Loucy (cell line): ENCODE results near the gene DUSP22.

Experiments
- H2AFZ ChIP-seq: fragments of 200-600 bp; sonication (generic); 2 replicates; pipeline ENCODE4 v1.6.0; 2016; ENCODE audit warnings: antibody characterized with exemption, mild to moderate bottlenecking, low read length, moderate library complexity
- H3F3A ChIP-seq: fragments of 200-600 bp; 2 replicates; pipeline ENCODE4 v1.6.0; 2016; ENCODE audit warnings: antibody characterized with exemption, low read depth, mild to moderate bottlenecking
- H3K27me3 ChIP-seq: fragments of 200-600 bp; sonication (generic); 2 replicates; pipeline ENCODE4 v1.6.1; 2014; ENCODE audit warnings: low read length, mild to moderate bottlenecking; ENCODE audit not compliant: insufficient read depth, poor library complexity, severe bottlenecking
- H3K36me3 ChIP-seq: fragments of 200-600 bp; sonication (generic); 2 replicates; pipeline ENCODE4 v1.6.1; 2016; ENCODE audit warnings: low read length; ENCODE audit not compliant: insufficient read depth
- H3K4me1 ChIP-seq: fragments of 200-600 bp; sonication (generic); 2 replicates; pipeline ENCODE4 v1.5.1; 2014; ENCODE audit warnings: low read length, mild to moderate bottlenecking; ENCODE audit not compliant: insufficient read depth, poor library complexity, severe bottlenecking
- H3K4me2 ChIP-seq: fragments of 200-600 bp; sonication (generic); 2 replicates; pipeline ENCODE4 v1.6.0; 2014; ENCODE audit warnings: antibody characterized with exemption, low read length, low read depth, mild to moderate bottlenecking; ENCODE audit not compliant: poor library complexity, severe bottlenecking
- H3K4me3 ChIP-seq: fragments of 200-600 bp; sonication (generic); 2 replicates; pipeline ENCODE4 v1.5.1; 2014; ENCODE audit warnings: low read length, mild to moderate bottlenecking, mixed read lengths; ENCODE audit not compliant: poor library complexity, severe bottlenecking
- H3K79me2 ChIP-seq: fragments of 200-600 bp; sonication (generic); 2 replicates; pipeline ENCODE4 v1.6.1; 2014; ENCODE audit warnings: low read length; ENCODE audit not compliant: insufficient read depth
- H3K9ac ChIP-seq: fragments of 200-600 bp; sonication (generic); 2 replicates; pipeline ENCODE4 v1.6.0; 2014; ENCODE audit warnings: mild to moderate bottlenecking, low read depth, low read length, moderate library complexity; ENCODE audit not compliant: poor library complexity, severe bottlenecking
- H3K9me2 ChIP-seq: fragments of 200-600 bp; sonication (generic); replicated peaks from 2 replicates; pipeline ENCODE4 v1.6.1; 2016; ENCODE audit warnings: low read depth, low read length, mixed read lengths
- H3K9me3 ChIP-seq: fragments of 200-600 bp; sonication (generic); 2 replicates; pipeline ENCODE4 v1.6.1; 2014; ENCODE audit warnings: mild to moderate bottlenecking, antibody characterized with exemption, low read length, low read depth; ENCODE audit not compliant: insufficient read depth
- H4K20me1 ChIP-seq: fragments of 200-600 bp; sonication (generic); 2 replicates; pipeline ENCODE4 v1.6.0; 2014; ENCODE audit warnings: antibody characterized with exemption, low read length, mild to moderate bottlenecking; ENCODE audit not compliant: insufficient read depth, poor library complexity, severe bottlenecking
- CTCF ChIP-seq: fragments of 200-600 bp; sonication (generic); conservative IDR thresholded peaks from 2 replicates; pipeline ENCODE4 v1.5.1; 2014; ENCODE audit warnings: mild to moderate bottlenecking, antibody characterized with exemption, low read length
- EZH2phosphoT487 ChIP-seq: fragments of 200-600 bp; IDR thresholded peaks from 2 replicates; pipeline ENCODE4 v1.6.1; 2018; ENCODE audit warnings: antibody characterized with exemption, mild to moderate bottlenecking, moderate library complexity, borderline replicate concordance

Gene DUSP22

DNA sequence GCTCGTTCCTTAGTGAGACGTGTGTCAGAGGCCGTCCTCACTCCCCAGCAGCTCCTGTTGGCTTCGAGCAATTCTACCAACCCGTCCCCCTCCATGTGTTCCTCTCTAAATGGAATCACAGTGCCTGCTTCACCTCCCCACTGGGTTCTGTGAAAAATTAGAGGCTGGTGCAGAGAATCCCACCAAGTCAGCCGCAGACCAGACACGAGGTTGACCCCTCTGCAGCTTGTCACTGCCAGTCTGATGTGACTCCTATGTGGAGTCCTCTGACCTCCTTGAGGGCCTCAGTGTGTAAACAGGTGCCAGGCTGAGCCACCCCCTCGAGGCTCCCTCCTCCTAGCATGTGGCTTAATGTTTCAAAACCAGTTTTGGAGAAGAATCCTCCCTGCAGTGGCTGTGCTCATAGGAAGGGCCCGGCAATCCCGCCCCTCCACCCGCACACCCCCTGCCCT is 86.7 kb downstream of the DUSP22 start:
- Histone ChIP-seq H3K4me3 (no peak overlapping the region), H3K79me2 (no peaks in the 10 kb centered on the region), H3K36me3 (no peaks in the 10 kb centered on the region), H3K4me1 (peaks cover 30% of the 10 kb centered on the region), H3K9ac (no peak overlapping the region), H4K20me1 (no peaks in the 10 kb centered on the region), H3F3A (no peaks in the 10 kb centered on the region), H2AFZ (no peak overlapping the region), H3K4me2 (no peak overlapping the region), H3K9me3 (no peaks in the 10 kb centered on the region), H3K9me2 (no peaks in the 10 kb centered on the region), H3K27me3 (no peaks in the 10 kb centered on the region)
- TF ChIP-seq CTCF, result no peak
- TF ChIP-seq EZH2phosphoT487, result no peak

DNA sequence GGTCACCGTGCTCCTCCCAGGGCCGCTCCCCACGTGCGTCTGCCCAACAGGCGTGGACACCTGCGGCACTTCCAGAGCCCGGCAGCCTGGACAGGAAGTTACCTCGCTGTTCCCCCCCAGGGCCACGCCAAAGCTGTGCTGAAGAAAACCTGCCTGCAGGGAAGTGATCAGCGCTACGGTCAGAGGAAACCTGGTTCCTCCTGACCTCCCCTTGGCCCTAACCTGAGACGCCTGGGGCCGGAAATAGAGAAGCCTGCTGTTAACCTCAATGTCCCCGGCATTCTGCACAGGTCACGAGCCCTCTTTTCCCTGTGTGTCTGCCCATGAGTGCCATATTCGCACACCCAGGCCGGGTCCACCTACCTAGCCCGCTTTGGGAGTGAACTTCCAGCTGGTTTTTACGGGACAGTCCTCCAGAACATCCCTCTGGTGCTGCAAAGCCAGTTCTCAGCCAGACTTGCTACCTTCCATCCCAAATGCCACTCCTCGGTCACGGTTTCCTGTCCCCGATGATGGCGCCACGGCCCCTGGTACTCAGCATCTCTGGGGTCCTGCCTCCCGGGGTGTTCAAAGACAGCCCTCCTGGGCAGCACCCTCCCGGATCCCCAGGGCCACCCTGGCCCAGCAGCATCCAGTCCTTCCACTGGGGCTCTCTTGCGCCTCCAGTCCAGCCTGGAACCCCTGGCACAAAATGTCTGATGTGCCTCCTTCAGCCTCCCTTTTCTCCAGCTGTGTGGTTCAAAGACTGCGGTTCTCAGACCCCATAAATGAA is 87.3 kb downstream of the DUSP22 start:
- no peak overlapping the region for H3K4me3 ChIP-seq
- H3K4me2 ChIP-seq, result no peak overlapping the region

DNA sequence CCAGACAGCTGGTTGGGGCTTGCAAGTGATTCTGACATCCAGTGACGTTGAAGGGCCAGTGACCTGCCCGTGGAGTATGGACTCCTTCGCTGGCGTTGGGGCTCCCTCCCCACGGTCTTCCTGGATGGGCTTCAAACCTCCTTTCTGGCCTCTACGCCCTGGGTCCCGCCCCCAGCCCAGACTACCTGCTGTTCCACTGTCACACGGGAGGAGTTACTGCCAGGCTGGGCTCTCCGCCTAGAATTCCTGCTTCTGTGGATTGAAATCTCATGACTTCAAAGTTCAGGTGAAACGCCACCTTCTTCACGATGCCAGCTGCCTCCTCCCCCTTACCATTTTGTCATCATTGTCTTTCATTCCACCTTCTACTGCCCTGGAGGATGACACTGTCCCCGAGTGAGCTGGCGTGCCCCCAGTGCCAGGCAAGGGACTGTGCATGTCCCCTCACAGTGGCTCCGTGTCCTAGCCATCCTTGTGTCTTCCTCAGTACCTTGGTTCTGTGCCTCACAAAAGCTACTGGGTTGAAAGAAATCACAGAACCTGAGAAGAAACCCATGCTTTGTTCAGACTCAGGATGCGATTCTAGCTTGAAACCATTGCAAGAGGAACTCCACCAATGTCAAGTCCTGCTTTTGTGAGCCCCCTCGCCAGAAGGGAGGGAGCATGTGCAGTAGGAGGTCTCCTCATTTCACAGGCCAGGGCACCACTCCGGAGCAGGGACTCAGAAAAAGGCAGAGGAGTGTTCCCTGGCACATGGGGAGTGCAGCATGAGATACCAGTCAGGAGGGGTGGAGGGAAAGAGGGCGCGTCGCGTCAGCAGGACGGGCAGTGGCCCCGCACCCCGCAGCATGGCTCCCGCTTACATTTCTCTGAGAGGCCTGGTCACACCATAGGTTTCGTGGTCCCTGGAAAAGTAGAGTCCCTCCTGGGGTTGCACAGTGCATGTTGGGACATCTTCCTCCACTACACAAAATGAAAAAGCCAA is 88.2 kb downstream of the DUSP22 start:
- H3K9me2 ChIP-seq, result no peaks in the 10 kb centered on the region
- H3K4me1 ChIP-seq, result peaks cover 36% of the 10 kb centered on the region
- H3K4me2 ChIP-seq, result no peak overlapping the region
- no peaks in the 10 kb centered on the region for H3K9me3 ChIP-seq
- H3K79me2 ChIP-seq, result no peaks in the 10 kb centered on the region
- no peak overlapping the region for H3K9ac ChIP-seq
- no peak overlapping the region for H2AFZ ChIP-seq
- H3K36me3 ChIP-seq, result no peaks in the 10 kb centered on the region
- no peaks in the 10 kb centered on the region for H3F3A ChIP-seq
- H3K27me3 ChIP-seq, result no peaks in the 10 kb centered on the region
- TF ChIP-seq EZH2phosphoT487 (no peak), CTCF (no peak)
- H3K4me3 ChIP-seq, result no peak overlapping the region
- no peaks in the 10 kb centered on the region for H4K20me1 ChIP-seq

More for the DNA sequence above, 87.3 kb downstream of the DUSP22 start:
- Histone ChIP-seq H3K9me2 (no peaks in the 10 kb centered on the region), H3K9ac (no peak overlapping the region), H3K79me2 (no peaks in the 10 kb centered on the region), H4K20me1 (no peaks in the 10 kb centered on the region), H3F3A (no peaks in the 10 kb centered on the region), H3K36me3 (no peaks in the 10 kb centered on the region), H3K27me3 (no peaks in the 10 kb centered on the region), H2AFZ (no peak overlapping the region), H3K4me1 (peaks cover 35% of the 10 kb centered on the region), H3K9me3 (no peaks in the 10 kb centered on the region)
- TF ChIP-seq EZH2phosphoT487 (no peak), CTCF (no peak)
